Measurements from ENCODE around the gene DUSP2. TPM values are rescaled to one million over a fixed set of nuclear protein-coding genes. Genes with fewer than 3 reads are reported as not detected.
A peak's percentile ranks its signal among the peaks of the same experiment; 100 is the strongest.

Gene DUSP2, protein sequence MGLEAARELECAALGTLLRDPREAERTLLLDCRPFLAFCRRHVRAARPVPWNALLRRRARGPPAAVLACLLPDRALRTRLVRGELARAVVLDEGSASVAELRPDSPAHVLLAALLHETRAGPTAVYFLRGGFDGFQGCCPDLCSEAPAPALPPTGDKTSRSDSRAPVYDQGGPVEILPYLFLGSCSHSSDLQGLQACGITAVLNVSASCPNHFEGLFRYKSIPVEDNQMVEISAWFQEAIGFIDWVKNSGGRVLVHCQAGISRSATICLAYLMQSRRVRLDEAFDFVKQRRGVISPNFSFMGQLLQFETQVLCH
- 1 to 10 TPM in 3 of 4 donors, under 1 TPM in 1; 0.64 to 2.4 (median 1.8) TPM for total RNA-seq
- polyA plus RNA-seq: 1 to 10 TPM; 3.1 to 5.8 (median 4.1) TPM
- long read RNA-seq, donor 1, partial matches to known transcripts: 1 of 3 reads
- long read RNA-seq, donor 1, other reads (novel, unspliced or antisense): 0 of 3 reads
- long read RNA-seq, donor 2, transcript DUSP2-201 (4 exons, 1,688 nt): major isoform, 8 of 11 reads
- long read RNA-seq, donor 2, partial matches to known transcripts: 2 of 11 reads
- long read RNA-seq, donor 2, other reads (novel, unspliced or antisense): 1 of 11 reads

DNA sequence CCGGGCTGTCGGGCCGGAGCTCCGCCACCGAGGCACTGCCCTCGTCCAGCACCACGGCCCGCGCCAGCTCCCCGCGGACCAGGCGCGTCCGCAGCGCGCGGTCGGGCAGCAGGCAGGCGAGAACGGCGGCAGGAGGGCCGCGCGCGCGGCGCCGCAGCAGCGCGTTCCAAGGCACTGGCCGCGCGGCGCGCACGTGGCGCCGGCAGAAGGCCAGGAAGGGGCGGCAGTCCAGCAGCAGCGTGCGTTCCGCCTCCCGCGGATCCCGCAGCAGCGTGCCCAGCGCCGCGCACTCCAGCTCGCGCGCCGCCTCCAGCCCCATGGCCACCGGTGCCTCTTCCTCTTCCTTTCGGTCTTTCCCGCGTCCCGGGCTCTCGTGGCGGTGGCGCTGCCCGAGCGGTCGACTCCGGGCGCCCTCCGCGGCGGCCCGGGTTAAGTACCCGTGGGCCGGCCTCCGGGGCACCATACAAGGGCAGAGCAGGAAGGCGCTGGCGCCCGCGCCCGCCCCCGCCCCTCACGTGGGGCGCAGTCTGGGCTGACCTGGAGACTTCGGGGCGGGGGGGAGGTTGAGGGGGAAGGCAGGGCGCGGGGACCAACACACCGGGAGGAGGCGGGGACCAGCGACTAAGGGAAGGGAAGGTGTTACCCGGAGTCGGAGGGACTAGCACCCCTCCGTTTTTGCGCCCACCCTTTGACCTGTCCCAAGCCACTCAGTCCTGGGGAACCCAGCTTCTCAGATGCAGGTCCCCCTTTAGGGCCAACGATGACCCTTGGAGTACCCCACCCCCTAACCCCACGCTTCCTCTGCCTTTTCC, at the start of gene DUSP2:
Gene DUSP2 (minus strand): TSS at position 405 of the 812 bp plus-strand sequence. CDS start 86 bp downstream, at position 319.
- WGBS, 3 donors: 4 to 17% (median 7%) methylated on average over 29 to 94 of the region's 94 CpGs
- Histone ChIP-seq H3K4me3 (peak within 1 kb of the TSS; percentile 67), H3K9me3 (no peaks in the 10 kb centered on the region), H3K36me3 (ENCODE audit: insufficient read depth in 1 of 2, low read depth in 1 of 2) (peaks cover 0 to 4% of the 10 kb centered on the region in 2 donors), H3K27me3 (ENCODE audit: insufficient read depth in 3 of 3, low read length in 2 of 3) (no peaks in the 10 kb centered on the region), H3K4me1 (peaks cover 11% of the 10 kb centered on the region), H3K27ac (peak within 1 kb of the TSS; percentile 70)
- TF ChIP-seq, protein P1, sequence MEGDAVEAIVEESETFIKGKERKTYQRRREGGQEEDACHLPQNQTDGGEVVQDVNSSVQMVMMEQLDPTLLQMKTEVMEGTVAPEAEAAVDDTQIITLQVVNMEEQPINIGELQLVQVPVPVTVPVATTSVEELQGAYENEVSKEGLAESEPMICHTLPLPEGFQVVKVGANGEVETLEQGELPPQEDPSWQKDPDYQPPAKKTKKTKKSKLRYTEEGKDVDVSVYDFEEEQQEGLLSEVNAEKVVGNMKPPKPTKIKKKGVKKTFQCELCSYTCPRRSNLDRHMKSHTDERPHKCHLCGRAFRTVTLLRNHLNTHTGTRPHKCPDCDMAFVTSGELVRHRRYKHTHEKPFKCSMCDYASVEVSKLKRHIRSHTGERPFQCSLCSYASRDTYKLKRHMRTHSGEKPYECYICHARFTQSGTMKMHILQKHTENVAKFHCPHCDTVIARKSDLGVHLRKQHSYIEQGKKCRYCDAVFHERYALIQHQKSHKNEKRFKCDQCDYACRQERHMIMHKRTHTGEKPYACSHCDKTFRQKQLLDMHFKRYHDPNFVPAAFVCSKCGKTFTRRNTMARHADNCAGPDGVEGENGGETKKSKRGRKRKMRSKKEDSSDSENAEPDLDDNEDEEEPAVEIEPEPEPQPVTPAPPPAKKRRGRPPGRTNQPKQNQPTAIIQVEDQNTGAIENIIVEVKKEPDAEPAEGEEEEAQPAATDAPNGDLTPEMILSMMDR (IDR thresholded peaks at IDR 0.05): no peak
- intact Hi-C loops (cut with DNase I): loop anchor here in 1 of 2 donors (10.0 kb wide), 1 partner anchor 120 kb away; the partner anchor contains the start of genes CIAO1 and TMEM127
- DNase-seq (peak; percentile 74 to 87), ATAC-seq (peak; percentile 78 to 96 (median 89))

DNA sequence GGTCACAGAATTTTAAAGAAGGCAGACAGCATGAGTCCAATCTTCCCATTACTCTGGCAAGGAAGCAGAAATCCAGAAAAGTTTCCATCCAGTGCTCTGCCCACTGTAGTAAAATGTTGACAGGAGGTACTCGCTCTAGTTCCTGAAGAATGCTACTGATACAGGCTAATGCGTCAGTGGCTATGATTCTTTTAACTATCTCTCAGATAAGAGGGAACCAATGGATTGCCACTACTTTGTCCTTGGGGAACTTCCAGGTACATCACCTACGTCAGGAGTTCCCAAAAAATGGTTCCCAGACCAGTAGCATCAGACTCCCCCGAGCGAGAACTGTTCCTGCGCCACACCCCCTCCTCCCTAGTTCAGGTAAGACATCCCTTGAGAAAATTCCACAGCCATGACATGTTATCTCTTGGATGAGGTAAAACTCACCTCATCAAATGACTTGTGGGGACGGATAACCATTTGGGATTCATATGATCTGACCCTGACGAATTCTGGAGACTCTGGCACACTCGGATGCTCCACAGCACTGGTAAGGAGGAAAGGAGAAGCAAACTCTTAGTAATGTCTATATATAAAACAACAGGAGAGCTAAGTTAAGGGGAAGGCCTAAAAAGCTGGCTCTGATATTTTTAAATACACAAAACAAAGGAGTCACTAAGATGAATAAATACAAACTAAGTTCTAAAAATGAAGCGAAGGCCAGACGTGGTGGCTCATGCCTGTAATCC, 46.9 kb upstream of the DUSP2 start:
- DNase-seq: no peak
- H3K9me3 ChIP-seq: no peaks in the 10 kb centered on the region
- intact Hi-C loops (cut with DNase I): no loop called here
- peak overlapping the region; percentile 46 for H3K27ac ChIP-seq
- peaks cover 44% of the 10 kb centered on the region for H3K4me1 ChIP-seq
- TF ChIP-seq, protein P1 (IDR thresholded peaks at IDR 0.05): no peak
- H3K4me3 ChIP-seq: no peak overlapping the region
- no peak for ATAC-seq
- H3K36me3 ChIP-seq (ENCODE audit: insufficient read depth in 1 of 2, low read depth in 1 of 2): peaks cover 14 to 81% of the 10 kb centered on the region in 2 donors
- 80 to 89% (median 81%) methylated on average over 11 of the region's 11 CpGs for WGBS, 3 donors
- H3K27me3 ChIP-seq (ENCODE audit: insufficient read depth in 3 of 3, low read length in 2 of 3): no peaks in the 10 kb centered on the region

DNA sequence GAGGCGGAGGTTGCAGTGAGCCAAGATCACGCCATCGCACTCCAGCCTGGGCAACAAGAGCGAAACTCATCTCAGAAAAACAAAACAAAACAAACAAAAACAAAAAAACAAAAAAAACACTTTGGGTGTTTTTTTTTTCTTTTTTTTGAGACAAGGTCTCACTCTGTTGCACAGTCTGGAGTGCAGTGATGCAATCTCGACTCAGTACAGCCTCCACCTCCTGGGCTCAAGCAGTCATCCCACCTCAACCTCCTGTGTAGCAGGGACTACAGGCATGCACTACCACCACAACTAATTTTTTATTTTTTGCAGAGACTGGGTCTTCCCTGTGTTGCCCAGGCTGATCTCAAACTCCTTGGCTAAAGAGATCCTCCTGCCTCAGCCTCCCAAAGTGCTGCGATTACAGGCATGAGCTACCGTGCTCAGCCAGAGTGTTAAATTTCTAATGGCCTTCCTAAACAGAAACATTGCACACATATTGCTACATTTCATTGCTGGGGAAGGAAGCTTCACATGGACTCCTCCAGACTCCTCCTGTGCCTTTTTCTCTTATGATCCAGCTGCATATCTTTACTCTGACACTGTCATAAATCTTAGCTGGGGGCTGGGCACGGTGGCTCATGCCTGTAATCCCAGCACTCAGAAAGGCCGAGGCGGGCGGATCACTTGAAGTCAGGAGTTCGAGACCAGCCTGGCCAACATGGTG, 43.7 kb upstream of the DUSP2 start:
- Histone ChIP-seq H3K9me3 (no peaks in the 10 kb centered on the region), H3K36me3 (ENCODE audit: insufficient read depth in 1 of 2, low read depth in 1 of 2) (peaks cover 17 to 97% of the 10 kb centered on the region in 2 donors), H3K4me3 (no peak overlapping the region), H3K27me3 (ENCODE audit: insufficient read depth in 3 of 3, low read length in 2 of 3) (no peaks in the 10 kb centered on the region), H3K4me1 (peaks cover 43% of the 10 kb centered on the region), H3K27ac (no peak overlapping the region)
- WGBS, 3 donors: 60 to 78% (median 71%) methylated on average over 12 of the region's 12 CpGs
- ATAC-seq (peak in 2 of 4 donors; percentile 10 to 26), DNase-seq (no peak)
- TF ChIP-seq, protein P1 (IDR thresholded peaks at IDR 0.05): no peak
- intact Hi-C loops (cut with DNase I): no loop called here

DNA sequence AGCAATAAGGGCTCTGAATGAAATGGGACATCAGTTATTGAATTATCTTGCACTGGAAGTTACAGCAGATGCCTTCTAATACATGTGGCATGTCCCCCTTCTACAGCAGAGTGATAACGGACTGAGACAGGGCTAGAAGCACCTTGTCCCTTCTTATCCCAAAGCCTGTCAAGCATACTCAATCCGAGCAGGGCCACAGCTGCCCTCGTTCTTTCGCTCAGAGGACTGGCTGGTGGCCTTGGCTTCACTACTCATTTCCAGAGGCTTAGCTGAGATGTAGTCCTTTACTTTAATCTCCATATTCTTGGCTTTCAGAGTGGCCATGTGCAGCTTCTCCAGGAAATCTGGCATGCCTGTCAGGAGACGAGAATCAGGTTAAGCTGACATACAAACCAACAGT, 41.3 kb upstream of the DUSP2 start:
- no peaks in the 10 kb centered on the region for H3K27me3 ChIP-seq (ENCODE audit: insufficient read depth in 3 of 3, low read length in 2 of 3)
- ATAC-seq: peak in 3 of 4 donors; percentile 15 to 30 (median 15)

More for the DNA sequence above, 41.3 kb upstream of the DUSP2 start:
- H3K36me3 ChIP-seq (ENCODE audit: insufficient read depth in 1 of 2, low read depth in 1 of 2): peaks cover 5 to 84% of the 10 kb centered on the region in 2 donors
- 27 to 51% (median 36%) methylated on average over 5 of the region's 5 CpGs for WGBS, 3 donors
- H3K4me3 ChIP-seq: no peak overlapping the region
- no peak for DNase-seq
- peak overlapping the region; percentile 70 for H3K27ac ChIP-seq
- H3K9me3 ChIP-seq: no peaks in the 10 kb centered on the region
- peaks cover 35% of the 10 kb centered on the region for H3K4me1 ChIP-seq
- intact Hi-C loops (cut with DNase I): no loop called here
- TF ChIP-seq, protein P1 (IDR thresholded peaks at IDR 0.05): no peak
